G401.6 (cell line): ENCODE measurements around the gene MACF1.
"Not testable (repeated sequence)": the region's sequence is repeated elsewhere in the genome, so short reads cannot be mapped to it uniquely, and the experiment has no call there.

Experiments
- FAIRE-seq: peaks from 2 replicates; lab custom pipeline; 2012; peaks lifted over from hg19 to GRCh38; lab: Jason Lieb, UNC

MACF1 gene

DNA sequence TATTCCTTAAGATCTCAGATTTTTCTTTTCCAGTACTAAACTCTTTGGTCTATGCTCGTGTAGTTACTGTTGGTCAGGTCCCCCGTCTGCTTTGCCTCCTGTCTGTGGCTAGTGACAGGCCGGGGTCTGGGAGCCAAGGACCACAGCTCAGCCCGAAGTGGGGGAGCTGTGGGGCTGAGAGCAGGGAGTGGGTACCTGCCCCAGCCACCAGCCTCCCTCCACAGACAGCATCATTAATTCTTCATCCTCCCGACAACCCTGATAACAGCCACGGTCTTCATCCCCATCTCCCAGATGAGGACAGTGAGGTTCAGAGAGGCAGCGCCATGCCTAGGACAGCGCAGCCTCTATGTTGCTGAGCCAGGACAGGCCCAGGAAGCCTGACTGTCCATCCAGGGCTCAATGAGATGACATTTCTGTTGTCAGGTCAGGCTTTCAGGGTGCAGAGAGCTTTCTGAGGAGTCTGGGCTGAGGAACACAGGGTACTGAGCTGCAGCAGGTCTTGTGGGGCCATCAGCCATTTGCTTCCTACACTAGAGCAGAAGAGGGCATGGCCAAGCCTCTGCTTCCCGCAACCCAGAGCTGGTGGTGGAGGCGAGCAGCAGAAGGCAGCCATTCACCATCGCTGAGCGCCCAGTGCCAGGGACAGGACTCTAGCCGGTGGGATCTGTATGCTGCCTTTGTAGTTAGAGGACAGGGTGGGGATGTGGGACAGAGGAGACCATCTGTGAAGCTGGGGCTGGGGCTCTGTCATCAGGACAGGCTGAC is 288.7 kb downstream of the MACF1 start:
- not testable (repeated sequence) for FAIRE-seq

DNA sequence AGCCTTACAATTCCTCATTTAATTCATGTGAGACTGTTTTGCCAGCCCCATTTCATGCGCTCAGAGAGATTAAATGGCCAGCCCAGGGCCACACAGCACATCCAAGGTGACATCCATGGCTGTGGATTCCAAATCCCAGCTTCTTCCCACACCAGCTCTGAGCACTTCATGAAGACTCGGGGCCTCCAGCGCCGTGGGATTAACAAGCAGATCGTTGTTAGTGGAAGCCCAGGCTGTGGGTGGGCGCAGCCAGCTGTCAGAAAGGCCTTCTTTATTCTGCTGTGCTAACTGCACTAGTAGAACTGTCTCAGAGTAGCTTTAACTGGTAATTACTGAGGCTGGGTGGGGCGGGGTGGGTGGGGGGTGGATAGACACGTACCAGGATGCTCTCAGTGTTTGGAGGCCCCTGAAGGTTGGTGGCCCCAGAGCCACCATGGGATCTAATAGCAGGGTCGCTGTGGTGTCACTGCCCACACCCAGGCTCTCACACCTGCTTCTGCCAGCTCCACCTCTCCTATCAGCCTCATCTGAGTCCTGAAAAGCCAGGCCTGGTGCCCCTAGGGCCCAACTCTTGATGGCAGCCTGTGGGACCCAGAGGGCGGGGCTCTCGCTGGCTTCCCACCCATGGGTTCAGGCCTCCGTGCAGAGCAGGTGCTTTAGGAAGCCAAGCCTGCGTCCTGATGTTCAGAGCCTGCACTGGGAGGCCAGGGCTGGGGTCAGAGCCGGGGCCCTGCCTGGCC is 290.3 kb downstream of the MACF1 start:
- FAIRE-seq, result no peak

DNA sequence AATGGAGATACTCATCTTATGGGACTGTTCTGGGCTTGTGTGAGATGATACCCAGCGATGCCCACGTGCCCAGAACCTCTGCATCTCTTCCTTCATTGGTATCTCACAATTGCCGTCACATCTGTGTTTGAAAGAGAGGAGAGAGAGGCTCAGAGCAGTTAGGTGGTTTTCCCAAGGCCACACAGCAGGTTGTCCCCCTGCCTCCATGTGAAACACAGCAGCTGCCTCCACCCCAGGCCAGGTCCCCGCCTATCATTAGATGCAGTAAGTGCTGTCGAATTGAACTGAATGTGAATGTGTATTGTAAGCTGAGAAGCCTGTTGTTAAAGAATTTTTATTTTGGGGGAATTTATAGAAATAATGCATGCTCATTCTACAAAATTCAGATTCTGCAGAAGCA is 292.0 kb downstream of the MACF1 start:
- FAIRE-seq, result not testable (repeated sequence)

DNA sequence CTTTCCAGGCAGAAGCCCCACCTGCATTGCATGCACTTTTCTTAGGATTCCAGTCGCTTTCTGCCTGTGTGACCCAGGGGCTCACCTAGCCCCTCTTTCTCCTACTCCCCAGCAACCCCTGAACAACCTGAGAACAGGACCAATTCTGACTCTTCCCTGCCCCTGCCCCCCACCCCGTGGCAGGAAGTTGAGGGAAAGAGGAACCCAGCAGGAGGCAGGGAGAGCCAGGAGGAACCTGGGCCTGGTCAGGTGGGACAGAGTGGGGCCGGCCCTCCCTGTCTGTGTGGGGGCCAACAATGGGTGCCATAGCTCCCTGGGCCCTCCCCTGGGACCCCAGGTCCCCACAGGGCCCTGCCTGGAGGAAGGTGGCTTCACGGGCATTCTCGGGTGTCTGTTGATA is 293.1 kb downstream of the MACF1 start:
- FAIRE-seq, result no peak

DNA sequence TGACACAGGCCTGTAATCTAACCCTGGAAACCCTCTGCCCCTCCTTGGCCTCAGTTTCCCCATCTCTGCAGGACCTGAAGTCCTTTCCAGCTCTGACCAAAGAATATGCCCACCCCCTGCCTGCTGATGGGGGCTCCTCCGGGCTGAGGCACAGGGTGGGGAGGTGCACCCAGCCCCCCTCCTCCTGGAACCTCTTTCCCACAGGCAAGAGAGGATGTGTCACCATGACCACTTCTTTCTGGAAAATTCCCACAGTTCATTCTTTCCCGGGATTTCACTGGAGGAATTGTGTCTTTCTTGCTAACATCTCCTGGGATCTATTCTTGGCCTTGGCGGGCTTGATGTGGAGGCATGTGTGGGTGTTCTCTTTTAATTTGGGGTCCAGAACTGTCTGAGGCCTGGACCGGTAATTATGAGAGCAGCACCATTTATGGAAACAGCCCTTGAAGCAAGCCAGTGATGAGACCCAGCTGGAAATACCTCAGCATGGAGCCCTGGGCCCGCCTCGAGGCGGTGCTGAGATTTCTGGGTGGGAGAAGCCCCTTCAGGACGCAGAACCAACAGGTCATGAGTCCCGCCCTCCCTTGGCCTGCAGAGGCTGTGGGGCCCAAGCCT is 293.7 kb downstream of the MACF1 start:
- FAIRE-seq, result not testable (repeated sequence)

DNA sequence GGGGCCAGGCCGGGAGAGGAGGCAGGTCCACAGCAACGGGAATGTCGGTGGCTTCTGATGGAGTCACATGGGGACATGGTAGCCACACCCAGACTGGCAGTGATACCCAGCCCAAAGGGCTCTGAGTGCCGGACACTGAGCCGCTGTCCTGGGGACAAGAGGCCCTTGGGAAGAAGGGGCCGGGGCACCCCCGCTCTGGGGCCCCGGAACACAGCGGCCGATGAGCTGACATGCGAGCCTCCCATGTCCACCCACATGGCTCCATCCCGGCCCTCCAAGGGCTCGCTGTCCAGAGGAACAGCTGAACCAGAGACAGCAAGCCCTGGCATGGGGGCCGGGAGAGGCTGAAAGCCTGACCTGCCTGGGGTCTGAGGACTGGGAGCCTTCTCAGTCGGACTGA is 294.3 kb downstream of the MACF1 start:
- FAIRE-seq, result not testable (repeated sequence)

DNA sequence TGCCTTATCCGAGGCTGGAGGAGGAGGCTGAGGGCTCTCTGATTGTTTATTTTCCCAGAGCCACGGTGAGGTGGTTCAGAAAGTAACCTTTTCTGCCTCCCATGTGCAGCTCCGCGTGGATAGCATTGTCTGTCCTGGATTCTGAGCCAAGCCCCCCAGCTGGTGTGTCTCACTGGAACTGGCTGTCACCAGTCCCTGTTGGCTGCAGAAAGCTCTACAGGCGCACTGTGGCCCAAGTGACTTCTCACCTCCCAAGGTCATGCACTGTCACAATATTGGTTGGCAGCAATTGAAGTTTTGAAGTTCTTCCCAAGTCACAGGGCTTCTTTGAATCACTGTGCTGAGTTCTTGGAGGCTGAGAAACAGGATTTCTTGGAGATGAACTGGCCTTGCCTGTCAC is 295.2 kb downstream of the MACF1 start:
- no peak for FAIRE-seq

DNA sequence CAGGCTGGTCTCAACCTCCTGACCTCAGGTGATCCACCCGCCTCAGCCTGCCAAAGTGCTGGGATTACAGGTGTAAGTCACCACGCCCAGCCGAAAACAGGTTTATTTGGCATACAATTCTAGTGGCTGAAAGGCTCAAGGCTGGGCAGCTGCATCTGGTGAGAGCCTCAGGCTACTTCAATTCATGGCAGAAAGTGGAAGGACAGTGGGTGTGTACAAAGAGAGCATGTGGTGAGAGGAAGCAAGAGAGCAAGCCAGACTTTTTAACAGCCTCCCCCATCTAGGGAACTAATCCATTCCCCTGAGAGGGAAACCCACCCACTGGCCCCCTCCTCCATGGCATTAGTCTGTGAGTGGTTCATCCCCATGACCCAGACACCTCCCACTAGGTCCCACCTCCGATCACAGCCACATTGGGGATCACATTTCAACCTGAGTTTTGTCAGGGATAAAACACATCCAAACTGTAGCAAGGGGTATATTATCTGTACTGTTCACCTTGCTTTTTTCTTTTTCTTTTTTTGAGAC is 296.4 kb downstream of the MACF1 start:
- FAIRE-seq, result no peak

DNA sequence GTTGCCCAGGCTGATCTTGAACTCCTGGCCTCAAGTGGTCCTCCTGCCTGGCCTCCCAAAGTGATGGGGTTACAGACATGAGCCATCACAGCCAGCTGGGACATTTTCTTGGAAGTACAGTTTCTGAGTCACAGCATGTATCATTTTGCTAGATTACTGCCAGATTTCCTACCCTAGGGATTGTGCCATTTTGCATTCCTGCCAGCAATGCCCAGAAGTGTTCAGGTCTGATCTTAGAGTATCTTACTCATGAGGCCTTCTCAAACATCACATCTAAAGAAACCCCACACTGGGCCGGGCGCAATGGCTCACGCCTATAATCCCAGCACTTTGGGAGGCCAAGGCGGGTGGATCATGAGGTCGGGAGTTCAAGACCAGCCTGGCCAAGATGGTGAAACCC is 297.2 kb downstream of the MACF1 start:
- FAIRE-seq, result no peak

DNA sequence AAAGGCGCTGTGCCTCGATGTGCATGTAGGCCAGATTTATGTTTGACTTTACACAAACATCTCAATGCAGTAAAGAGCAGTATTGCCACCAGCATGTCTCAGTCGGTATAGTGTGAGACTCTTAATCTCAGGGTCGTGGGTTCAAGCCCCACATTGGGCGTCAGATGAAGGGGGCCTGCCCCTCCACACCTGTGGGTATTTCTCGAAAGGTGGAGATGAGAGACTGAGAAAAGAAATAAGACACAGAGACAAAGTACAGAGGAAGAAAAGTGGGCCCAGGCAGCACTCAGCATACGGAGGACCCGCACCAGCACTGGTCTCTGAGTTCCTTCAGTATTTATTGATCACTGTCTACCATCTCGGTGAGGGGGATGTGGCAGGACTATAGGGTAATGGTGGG is 299.9 kb downstream of the MACF1 start:
- FAIRE-seq, result not testable (repeated sequence)

DNA sequence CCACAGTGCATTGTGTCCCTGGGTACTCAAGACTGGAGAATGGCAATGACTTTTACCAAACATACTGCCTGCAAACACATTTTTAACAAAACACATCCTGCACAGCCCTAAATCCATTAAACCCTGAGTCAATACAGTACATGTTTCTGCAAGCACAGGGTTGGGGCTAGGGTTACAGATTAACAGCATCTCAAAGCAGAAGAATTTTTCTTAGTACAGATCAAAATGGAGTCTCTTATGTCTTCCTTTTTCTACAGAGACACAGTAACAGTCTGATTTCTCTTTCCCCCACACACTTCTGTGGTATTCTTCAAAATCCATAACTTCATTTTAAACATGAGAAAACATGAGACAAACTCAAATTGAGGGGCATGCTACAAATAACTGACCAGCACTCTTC is 300.8 kb downstream of the MACF1 start:
- FAIRE-seq, result no peak

DNA sequence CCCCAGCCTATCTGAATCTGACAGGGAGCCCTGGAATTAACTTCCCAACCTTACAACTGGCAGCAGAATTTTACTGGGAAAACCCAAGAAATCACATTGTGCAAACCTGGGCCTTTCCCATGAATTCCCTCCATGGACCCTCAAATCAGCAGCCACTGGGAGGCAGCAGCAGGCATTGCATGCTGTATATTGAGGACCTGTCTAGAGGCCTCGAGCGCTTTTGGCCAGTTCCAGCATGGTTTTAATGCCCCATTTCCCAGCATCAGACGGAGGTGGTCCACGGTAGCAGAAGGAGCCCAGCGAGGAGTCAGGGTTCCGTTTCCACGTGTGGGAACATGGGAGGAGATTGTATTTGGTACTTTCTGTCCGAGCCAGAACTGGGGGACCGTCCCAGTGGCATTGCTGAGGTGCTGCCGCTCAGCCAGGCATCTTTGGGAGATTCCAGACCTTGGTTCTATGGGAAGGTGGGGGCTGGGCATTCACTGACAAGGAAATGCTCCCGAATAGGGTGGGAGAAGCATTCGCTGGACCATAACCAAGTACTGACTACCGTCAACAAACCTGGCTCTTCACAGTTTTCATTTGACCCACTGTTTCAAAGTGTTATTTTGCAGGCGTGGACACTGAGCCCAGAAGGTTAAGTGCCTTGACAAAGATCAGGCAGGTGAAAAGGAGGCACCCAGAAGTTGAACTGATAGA is 302.9 kb downstream of the MACF1 start:
- FAIRE-seq, result no peak

DNA sequence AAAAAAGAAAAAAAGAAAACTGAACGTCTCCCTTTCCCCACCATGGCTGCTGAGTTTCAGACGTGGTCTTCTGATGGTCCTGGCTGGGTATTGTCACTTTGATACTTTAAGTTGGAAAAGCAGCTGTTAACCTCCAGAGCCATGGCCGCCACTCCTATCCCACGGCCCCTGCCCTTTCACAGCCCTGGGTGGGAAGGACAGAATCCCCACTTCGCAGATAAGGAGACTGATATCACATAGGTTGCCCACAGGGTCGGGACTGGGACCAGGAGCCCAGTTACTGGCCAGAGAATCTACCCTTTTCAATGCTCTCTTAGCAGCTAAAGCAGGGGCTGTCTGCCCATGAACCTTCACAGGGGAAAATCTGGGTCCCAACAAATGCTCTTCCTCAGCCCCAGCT is 303.8 kb downstream of the MACF1 start:
- FAIRE-seq, result no peak

DNA sequence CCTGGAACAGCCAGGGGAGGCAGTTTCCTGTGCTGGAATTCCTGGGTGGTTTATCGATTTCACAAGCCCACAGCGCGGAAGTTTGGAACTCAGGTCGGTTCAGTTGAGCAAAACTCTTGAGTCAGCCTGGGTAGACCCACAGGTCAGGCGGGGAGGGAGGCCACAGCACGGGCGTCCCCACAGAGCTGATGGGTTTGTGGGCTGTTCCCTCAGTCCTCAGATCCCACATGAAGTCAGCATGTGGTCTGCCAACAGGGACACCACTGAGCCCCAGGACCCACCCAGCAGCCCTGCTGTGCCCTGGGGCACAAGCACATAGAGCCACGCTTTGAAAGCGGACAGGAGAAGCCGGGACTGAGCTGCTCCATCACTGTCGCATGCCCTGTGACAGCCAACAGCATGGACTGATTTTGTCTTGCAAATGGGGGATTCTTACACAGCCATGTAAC is 304.4 kb downstream of the MACF1 start:
- no peak for FAIRE-seq

DNA sequence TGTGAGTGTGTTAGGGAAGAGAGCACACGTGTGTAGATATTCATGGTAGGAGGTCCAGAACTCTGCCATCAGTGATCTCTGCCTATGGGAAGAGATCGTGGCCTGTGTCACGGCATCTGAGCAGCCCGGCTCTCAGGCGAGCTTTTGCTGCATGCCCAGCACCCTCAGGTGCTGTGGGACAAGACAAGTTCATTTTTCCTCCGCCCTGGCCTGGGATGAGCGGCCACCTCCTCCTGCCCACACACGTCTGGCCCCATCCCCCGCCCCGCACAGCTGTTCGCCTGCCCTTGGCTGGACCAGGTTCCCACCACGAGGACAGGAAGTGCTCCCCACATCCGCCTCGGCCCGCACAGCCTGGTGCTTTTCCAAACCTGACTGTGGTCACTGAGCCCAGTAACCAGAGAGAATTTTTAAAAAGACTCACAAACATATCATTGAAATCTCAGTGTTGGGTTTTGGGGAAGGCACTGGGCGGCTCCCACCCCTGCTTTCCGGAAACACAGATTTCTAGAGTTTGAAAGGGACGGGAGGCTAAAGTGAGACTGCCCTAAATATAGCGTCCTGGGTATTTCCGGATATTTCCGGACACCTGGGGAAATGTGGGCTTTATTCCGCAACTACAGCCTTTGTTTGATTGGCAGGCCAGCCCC is 305.0 kb downstream of the MACF1 start:
- FAIRE-seq, result no peak

DNA sequence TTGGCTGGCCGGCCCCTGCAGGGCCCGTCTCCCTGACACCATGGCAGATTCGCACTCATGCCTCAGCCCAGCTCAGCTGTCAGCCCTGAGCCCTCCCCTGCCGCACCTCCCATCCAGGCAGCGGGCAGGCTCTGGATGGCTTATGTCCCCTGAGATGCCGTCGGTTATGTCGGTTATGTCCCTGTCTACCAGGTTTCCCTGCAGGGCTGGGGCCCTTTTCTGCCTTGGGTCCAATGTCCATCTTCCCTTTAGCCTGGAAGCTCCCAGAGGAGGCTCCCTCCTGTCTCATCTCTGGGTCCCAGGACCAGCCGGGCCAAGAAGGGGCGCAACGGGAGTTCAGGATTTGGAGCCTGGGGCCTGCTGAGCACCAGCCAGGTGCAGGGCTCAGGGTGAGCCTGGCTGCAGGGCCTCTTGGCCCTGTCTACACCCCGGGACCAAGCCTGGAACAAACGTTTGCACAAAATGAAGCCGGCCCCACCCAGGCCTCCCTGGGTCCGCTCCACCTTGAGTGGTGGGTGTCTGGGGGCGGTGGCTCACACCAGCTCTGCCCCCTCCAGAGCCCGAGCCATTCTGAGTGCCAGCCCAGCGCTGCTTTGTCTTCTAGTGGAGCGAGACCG is 306.2 kb downstream of the MACF1 start:
- not testable (repeated sequence) for FAIRE-seq

DNA sequence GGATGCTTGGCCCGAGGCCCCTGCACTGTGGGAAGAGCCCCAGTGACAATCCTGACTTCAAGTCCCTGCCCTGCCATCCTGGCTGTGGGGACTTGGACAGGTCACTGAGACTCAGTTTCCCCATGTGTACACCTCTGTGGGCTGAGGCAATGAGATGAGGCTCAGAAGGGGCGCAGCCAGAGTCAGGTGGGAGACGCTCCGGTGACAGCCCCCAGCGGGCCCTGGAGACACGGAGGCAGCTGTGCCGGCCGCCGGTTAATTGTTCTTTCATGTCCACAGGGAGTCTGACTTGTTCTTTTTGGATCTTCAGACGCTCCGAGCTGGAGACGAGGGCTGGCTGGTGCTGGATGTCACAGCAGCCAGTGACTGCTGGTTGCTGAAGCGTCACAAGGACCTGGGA is 307.0 kb downstream of the MACF1 start:
- FAIRE-seq, result not testable (repeated sequence)

DNA sequence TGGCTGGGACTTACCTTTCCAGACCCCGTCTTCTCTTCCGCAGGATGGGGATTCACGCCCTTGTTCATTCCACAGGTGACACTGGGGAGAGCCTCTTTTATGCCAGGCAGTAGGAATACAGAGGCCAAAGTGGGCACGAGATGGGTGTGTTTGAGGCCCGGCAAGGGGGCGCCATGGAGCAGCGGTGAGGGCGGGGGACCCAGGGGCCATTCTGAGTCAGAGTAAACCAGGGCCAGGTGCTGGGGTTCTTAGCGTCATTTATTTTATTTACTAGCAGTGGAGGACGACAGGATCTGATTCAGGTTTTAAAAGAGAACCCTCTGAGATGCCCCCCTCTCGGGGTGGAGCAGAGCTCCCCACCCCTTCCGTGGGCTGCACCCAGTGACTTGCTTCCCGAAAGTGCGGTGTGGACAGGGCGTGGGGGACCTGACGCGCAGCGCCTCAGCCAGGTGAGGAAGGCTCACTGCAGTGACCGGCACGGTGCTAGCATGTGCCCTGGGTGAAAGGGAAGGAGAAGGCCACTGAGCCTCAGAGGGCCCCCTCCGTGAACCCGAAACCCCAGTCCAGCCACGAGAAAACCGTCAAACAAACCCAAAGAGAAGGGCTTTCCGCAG is 307.8 kb downstream of the MACF1 start:
- FAIRE-seq, result not testable (repeated sequence)

DNA sequence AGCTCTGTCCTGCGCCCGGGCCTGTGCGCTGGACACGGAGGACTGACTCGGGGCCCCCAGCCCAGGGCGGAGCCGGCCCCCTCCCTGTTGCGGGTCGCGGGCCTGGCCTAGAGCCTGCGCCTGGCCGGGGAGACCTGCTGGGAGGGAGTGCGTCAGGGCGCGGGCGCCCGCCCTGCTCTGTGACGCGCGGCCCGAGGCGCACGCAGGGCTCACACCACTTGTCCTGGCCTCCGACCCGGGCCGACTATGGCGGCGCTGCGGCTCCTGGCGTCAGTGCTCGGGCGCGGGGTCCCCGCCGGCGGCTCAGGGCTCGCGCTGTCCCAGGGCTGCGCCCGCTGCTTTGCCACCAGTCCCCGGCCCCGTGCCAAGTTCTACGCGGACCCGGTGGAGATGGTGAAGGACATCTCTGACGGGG is 310.2 kb downstream of the MACF1 start:
- not testable (repeated sequence) for FAIRE-seq

DNA sequence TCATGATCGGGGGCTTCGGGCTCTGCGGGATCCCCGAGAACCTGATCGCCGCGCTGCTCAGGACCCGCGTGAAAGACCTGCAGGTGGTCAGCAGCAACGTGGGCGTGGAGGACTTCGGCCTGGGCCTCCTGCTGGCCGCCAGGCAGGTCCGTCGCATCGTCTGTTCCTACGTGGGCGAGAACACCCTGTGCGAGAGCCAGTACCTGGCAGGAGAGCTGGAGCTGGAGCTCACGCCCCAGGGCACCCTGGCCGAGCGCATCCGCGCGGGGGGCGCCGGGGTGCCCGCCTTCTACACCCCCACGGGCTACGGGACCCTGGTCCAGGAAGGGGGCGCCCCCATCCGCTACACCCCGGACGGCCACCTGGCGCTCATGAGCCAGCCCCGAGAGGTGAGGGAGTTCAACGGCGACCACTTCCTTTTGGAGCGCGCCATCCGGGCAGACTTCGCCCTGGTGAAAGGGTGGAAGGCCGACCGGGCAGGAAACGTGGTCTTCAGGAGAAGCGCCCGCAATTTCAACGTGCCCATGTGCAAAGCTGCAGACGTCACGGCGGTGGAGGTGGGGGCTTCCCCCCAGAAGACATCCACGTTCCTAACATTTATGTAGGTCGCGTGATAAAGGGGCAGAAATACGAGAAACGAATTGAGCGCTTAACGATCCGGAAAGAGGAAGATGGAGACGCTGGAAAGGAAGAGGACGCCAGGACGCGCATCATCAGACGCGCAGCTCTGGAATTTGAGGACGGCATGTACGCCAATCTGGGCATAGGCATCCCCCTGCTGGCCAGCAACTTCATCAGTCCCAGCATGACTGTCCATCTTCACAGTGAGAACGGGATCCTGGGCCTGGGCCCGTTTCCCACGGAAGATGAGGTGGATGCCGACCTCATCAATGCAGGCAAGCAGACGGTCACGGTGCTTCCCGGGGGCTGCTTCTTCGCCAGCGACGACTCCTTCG is 310.9 kb downstream of the MACF1 start:
- FAIRE-seq, result not testable (repeated sequence)
